MM.1S (cell line): ENCODE data around the gene ADCYAP1R1.

Source experiments
- DNase-seq: peaks from one replicate; pipeline ENCODE4 v3.0.0-alpha.2; 2015
- H2AFZ ChIP-seq: fragments of 300-600 bp; sonication (generic); 2 replicates; pipeline ENCODE4 v1.6.0; 2016; ENCODE audit warnings: antibody characterized with exemption, low read length
- H3F3A ChIP-seq: fragments of 300-600 bp; sonication (generic); 2 replicates; pipeline ENCODE4 v1.6.1; 2016; ENCODE audit warnings: mild to moderate bottlenecking, antibody characterized with exemption, low read length, moderate library complexity, mixed read lengths; ENCODE audit not compliant: insufficient read depth
- H3K27ac ChIP-seq: fragments of 300-600 bp; sonication (generic); 2 replicates; pipeline ENCODE4 v1.5.1; 2016; ENCODE audit warnings: mild to moderate bottlenecking, low read length
- H3K27me3 ChIP-seq: fragments of 300-600 bp; sonication (generic); replicated peaks from 2 replicates; pipeline ENCODE4 v1.6.0; 2016; ENCODE audit warnings: low read length; ENCODE audit not compliant: insufficient read depth
- H3K36me3 ChIP-seq: fragments of 300-600 bp; sonication (generic); replicated peaks from 2 replicates; pipeline ENCODE4 v1.6.1; 2016; ENCODE audit warnings: mild to moderate bottlenecking, low read length, mixed read lengths; ENCODE audit not compliant: insufficient read depth
- H3K4me1 ChIP-seq: fragments of 300-600 bp; sonication (generic); 2 replicates; pipeline ENCODE4 v1.6.1; 2016; ENCODE audit warnings: low read length, mixed read lengths
- H3K4me2 ChIP-seq: fragments of 300-600 bp; sonication (generic); 2 replicates; pipeline ENCODE4 v1.6.0; 2016; ENCODE audit warnings: low read depth, low read length
- H3K4me3 ChIP-seq: fragments of 300-600 bp; sonication (generic); 2 replicates; pipeline ENCODE4 v1.5.1; 2016; ENCODE audit warnings: low read length, mixed read lengths
- H3K79me2 ChIP-seq: fragments of 300-600 bp; sonication (generic); 2 replicates; pipeline ENCODE4 v1.6.1; 2016; ENCODE audit warnings: mixed run types, low read length, mixed read lengths
- H3K9ac ChIP-seq: fragments of 300-600 bp; sonication (generic); 2 replicates; pipeline ENCODE4 v1.6.1; 2016; ENCODE audit warnings: low read length, mixed read lengths
- H3K9me2 ChIP-seq: fragments of 300-600 bp; sonication (generic); replicated peaks from 2 replicates; pipeline ENCODE4 v1.6.1; 2016; ENCODE audit warnings: mild to moderate bottlenecking, low read length, mixed read lengths; ENCODE audit not compliant: insufficient read depth
- H3K9me3 ChIP-seq: fragments of 300-600 bp; sonication (generic); replicated peaks from 2 replicates; pipeline ENCODE4 v1.6.1; 2016; ENCODE audit warnings: mild to moderate bottlenecking, low read length, mixed read lengths; ENCODE audit not compliant: insufficient read depth
- H4K20me1 ChIP-seq: fragments of 300-600 bp; sonication (generic); 2 replicates; pipeline ENCODE4 v1.6.1; 2016; ENCODE audit warnings: mild to moderate bottlenecking, low read length, moderate library complexity, mixed read lengths; ENCODE audit not compliant: insufficient read depth
- EZH2 ChIP-seq: fragments of 300-600 bp; sonication (generic); optimal IDR thresholded peaks from 2 replicates; pipeline ENCODE3; 2017; ENCODE audit warnings: low read depth, mild to moderate bottlenecking, antibody characterized with exemption, low read length, mixed read lengths
- EZH2phosphoT487 ChIP-seq: fragments of 300-600 bp; sonication (generic); IDR thresholded peaks from 2 replicates; pipeline ENCODE4 v1.6.1; 2018; ENCODE audit warnings: antibody characterized with exemption, low read length
- TF ChIP-seq, protein P1 (sequence below): fragments of 300-600 bp; sonication (generic); IDR thresholded peaks from 2 replicates; pipeline ENCODE4 v1.5.1; 2016; ENCODE audit warnings: antibody characterized with exemption, low read length, mixed read lengths

The ADCYAP1R1 gene

DNA sequence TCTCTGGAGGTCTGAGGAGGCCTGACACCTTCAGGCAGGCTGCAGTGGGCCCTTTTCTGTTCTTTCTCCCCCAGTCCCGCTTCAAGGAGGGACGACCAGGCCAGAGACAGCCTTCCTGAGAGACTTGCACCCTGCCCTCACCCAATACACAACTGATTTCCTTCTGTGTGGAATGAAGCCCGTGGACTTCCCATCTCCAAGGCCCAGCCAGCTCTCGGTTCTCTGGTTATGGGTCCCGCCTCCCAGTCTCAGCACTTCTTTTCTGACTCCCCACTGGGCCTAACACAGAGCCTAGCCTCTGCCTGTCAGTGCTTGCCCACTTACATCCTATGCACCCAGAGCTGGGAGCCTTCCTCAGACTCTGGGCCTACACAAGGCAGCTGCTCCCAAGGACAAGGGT, 24.1 kb upstream of the ADCYAP1R1 start:
- Histone ChIP-seq H3K79me2 (no peaks in the 10 kb centered on the region), H3K4me3 (no peak overlapping the region), H4K20me1 (no peaks in the 10 kb centered on the region), H3K27ac (no peak overlapping the region), H3K9ac (no peak overlapping the region), H2AFZ (no peak overlapping the region), H3F3A (no peaks in the 10 kb centered on the region), H3K4me2 (no peak overlapping the region), H3K9me3 (no peaks in the 10 kb centered on the region), H3K27me3 (no peaks in the 10 kb centered on the region), H3K9me2 (no peaks in the 10 kb centered on the region), H3K4me1 (no peaks in the 10 kb centered on the region), H3K36me3 (no peaks in the 10 kb centered on the region)
- no peak for DNase-seq
- TF ChIP-seq EZH2phosphoT487 = no peak

DNA sequence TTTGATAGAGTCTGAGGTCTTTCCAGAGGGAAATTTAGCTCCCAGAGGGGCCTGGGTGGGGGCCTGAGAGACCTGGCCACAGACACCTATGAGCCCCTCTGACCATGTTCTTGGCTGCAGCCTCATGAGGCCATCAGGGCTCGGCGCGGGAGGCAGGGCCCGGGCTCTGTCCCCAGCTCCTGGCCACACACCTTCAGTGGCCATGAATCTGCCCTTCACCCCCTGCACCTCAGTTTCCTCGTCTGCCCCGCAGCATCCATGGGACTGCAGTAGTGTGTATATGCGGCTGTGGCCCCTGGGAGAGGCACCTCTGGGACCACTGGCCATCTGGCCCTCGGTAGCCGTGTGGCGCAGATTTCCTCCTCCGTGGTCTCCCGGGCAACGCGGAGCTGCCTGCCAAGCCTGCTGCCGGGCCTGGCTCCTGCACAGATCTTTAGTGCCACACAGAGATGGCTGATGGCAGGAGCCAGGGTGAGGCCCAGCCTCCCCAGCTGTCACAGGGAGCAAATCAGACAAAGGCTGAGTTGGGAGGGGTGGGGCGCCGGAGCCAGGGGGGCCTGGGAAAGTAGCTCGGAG, 23.6 kb upstream of the ADCYAP1R1 start:
- no peak overlapping the region for H3K4me2 ChIP-seq
- no peaks in the 10 kb centered on the region for H3K9me2 ChIP-seq
- H3K9me3 ChIP-seq = no peaks in the 10 kb centered on the region
- no peaks in the 10 kb centered on the region for H3K4me1 ChIP-seq
- H3K4me3 ChIP-seq = no peak overlapping the region
- no peak overlapping the region for H3K27ac ChIP-seq
- no peaks in the 10 kb centered on the region for H3K36me3 ChIP-seq
- DNase-seq = no peak
- no peaks in the 10 kb centered on the region for H3F3A ChIP-seq
- no peak overlapping the region for H3K9ac ChIP-seq
- no peak overlapping the region for H2AFZ ChIP-seq
- H3K79me2 ChIP-seq = no peaks in the 10 kb centered on the region
- no peaks in the 10 kb centered on the region for H3K27me3 ChIP-seq
- no peak for TF ChIP-seq EZH2
- TF ChIP-seq, protein P1, sequence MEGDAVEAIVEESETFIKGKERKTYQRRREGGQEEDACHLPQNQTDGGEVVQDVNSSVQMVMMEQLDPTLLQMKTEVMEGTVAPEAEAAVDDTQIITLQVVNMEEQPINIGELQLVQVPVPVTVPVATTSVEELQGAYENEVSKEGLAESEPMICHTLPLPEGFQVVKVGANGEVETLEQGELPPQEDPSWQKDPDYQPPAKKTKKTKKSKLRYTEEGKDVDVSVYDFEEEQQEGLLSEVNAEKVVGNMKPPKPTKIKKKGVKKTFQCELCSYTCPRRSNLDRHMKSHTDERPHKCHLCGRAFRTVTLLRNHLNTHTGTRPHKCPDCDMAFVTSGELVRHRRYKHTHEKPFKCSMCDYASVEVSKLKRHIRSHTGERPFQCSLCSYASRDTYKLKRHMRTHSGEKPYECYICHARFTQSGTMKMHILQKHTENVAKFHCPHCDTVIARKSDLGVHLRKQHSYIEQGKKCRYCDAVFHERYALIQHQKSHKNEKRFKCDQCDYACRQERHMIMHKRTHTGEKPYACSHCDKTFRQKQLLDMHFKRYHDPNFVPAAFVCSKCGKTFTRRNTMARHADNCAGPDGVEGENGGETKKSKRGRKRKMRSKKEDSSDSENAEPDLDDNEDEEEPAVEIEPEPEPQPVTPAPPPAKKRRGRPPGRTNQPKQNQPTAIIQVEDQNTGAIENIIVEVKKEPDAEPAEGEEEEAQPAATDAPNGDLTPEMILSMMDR = no peak
- no peak for TF ChIP-seq EZH2phosphoT487
- H4K20me1 ChIP-seq = no peaks in the 10 kb centered on the region

DNA sequence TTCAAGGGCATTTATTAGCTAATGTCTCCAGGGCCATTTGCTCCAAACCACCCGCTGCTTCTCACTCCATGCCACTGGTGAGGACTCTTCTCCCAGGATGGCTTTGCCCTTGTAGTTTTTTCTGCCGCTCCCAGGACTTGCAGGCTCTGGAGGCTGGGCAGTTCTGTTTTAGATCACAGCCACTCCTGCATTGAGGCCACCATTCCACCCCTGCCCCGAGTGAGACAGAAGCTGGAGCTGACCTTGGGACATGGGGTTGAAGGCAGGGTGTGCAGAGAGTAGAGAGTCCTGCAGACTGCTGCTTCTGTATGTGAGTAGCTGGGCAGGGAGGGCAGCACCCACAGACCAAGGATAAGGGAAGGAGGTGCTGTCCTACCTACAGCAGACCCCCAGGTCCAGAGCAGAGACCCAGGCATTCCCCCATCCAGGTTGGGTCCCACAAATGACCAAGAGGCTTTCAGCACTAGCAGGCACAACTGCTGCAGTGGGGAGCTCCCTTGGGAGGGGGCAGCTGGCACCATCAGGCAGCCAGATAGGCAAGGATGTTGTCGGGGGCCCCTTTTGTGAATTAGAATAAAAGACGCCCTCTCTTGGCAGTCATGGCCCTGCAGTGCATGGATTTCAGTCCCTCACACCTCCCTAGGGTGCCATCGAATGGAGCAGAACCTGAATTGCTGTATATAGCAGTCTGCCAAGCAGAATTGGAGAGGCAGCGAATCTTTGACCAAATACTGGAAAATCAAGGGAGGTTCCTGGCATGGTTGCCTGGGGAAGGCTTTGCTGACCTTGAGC, 22.7 kb upstream of the ADCYAP1R1 start:
- no peak overlapping the region for H3K9ac ChIP-seq
- H3K9me2 ChIP-seq = no peaks in the 10 kb centered on the region
- H4K20me1 ChIP-seq = no peaks in the 10 kb centered on the region
- no peak overlapping the region for H2AFZ ChIP-seq
- no peaks in the 10 kb centered on the region for H3F3A ChIP-seq
- H3K79me2 ChIP-seq = no peaks in the 10 kb centered on the region
- no peaks in the 10 kb centered on the region for H3K9me3 ChIP-seq
- no peak overlapping the region for H3K4me2 ChIP-seq
- no peaks in the 10 kb centered on the region for H3K36me3 ChIP-seq
- no peak overlapping the region for H3K4me3 ChIP-seq
- no peaks in the 10 kb centered on the region for H3K27me3 ChIP-seq
- TF ChIP-seq EZH2 (no peak), EZH2phosphoT487 (no peak)
- TF ChIP-seq, protein P1 = no peak
- H3K27ac ChIP-seq = no peak overlapping the region
- no peak for DNase-seq
- no peaks in the 10 kb centered on the region for H3K4me1 ChIP-seq

DNA sequence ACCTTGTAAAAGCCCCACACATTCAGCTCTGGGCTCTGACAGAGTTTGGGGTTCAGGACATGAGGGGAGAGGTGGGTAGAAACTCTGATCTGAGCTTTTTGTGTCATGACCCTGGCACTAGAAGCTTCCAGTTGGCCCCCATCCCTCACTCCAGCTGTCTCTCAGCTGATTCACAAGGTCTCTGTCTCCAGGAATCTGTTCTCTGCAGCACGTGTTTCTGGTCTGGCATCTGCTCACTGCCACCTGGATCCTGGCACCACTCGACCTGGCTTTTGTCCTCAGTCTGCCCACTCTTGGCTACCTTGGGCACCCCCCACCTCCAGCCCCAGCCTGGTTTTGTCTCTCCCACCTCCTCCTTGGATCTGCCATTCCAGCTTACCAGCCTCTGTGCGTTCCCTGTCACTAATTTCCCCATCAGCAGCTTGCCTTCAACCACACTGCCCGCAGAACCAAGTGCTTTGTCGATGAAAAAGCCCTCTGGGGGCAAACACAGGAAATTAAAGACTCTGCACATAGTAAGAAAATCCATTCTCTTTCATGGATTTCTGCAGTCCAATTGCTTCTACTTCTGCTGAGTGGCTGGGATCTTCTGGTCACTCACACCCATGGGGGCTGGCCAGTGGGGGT, 18.3 kb upstream of the ADCYAP1R1 start:
- H3K27me3 ChIP-seq = no peaks in the 10 kb centered on the region
- no peaks in the 10 kb centered on the region for H3K79me2 ChIP-seq
- H3K4me2 ChIP-seq = no peak overlapping the region
- no peak for DNase-seq
- no peaks in the 10 kb centered on the region for H3K9me2 ChIP-seq
- H3K9ac ChIP-seq = no peak overlapping the region
- no peaks in the 10 kb centered on the region for H3K36me3 ChIP-seq
- H3F3A ChIP-seq = no peaks in the 10 kb centered on the region
- no peak overlapping the region for H2AFZ ChIP-seq
- H3K27ac ChIP-seq = no peak overlapping the region
- no peaks in the 10 kb centered on the region for H3K4me1 ChIP-seq
- no peak overlapping the region for H3K4me3 ChIP-seq
- no peak for TF ChIP-seq EZH2
- no peak for TF ChIP-seq EZH2phosphoT487
- TF ChIP-seq, protein P1 = no peak
- H4K20me1 ChIP-seq = no peaks in the 10 kb centered on the region
- no peaks in the 10 kb centered on the region for H3K9me3 ChIP-seq
